Pancreas (tissue), 10 donors: Measurements from ENCODE around the gene ARHGAP8. TPM values are rescaled to one million over a fixed set of nuclear protein-coding genes. Genes with fewer than 3 reads are reported as not detected.

Source experiments
- ATAC-seq, 4 donors: fragments of 200-7000 bp; cut with Tn5 transposase; one replicate each; pipeline versions ENCODE4 v1.8.0 to v1.9.1; 2020; ENCODE audit warnings: mild to moderate bottlenecking in 4 of 4, moderate library complexity in 4 of 4
- DNase-seq, 6 donors: peaks; one replicate each; pipeline ENCODE4 v3.0.0-alpha.2; 2020
- FAIRE-seq: peaks from 2 replicates; lab custom pipeline; 2012; peaks lifted over from hg19 to GRCh38; lab: Jason Lieb, UNC
- H3K27ac ChIP-seq, 4 donors: fragments of 200-600 bp; sonication (generic); 1 replicate in 3 of 4; 2 replicates in 1 of 4; pipeline versions ENCODE4 v1.5.0 to v1.8.0; 2020
- H3K27me3 ChIP-seq, 4 donors: fragments of 200-600 bp; one replicate each; pipeline ENCODE4 v1.8.0; 2021
- H3K36me3 ChIP-seq, 3 donors: fragments of 200-600 bp; sonication (generic) in 1 of 3; one replicate each; pipeline versions ENCODE4 v1.5.0 to v1.8.0; 2020 to 2021
- H3K4me1 ChIP-seq, 3 donors: fragments of 200-600 bp; one replicate each; pipeline ENCODE4 v1.8.0; 2021
- H3K4me3 ChIP-seq, 4 donors: fragments of 200-600 bp; sonication (generic) in 2 of 4; one replicate each; pipeline versions ENCODE4 v1.5.0 to v1.8.0; 2020 to 2021
- H3K9me3 ChIP-seq, 4 donors: fragments of 200-600 bp; one replicate each; pipeline ENCODE4 v1.8.0; 2021
- WGBS, 2 donors: extraction: QIAGEN DNeasy Blood & Tissue Kit; methylation state at CpG; one replicate each; pipeline ENCODE4 v1.1.7; 2013; 5-methylcytosine and 5-hydroxymethylcytosine counted together
- intact Hi-C, 3 donors: fragments of 100-400 bp; cut with DNase I; formaldehyde crosslinking; loops; one replicate each; pipeline versions ENCODE4 v1.11.1 to v1.14.2; 2022
- polyA plus RNA-seq, 2 donors: library from polyadenylated mRNA; stranded (reverse); fragments of 200-250 nt; gene quantifications; one replicate each; pipeline ENCODE4 v1.2.3, GENCODE V29; 2013
- total RNA-seq, 6 donors: library from RNA; stranded (reverse); fragmentation: NEBNext Ultra II Directional in 4 of 6; extraction: Animal tissue kit (Norgen Biotek cat#: 25700) in 4 of 6; gene quantifications; one replicate each; pipeline versions ENCODE4 v1.2.1 to v1.2.4, GENCODE V29; 2021 to 2023
- TF ChIP-seq, protein P1 (sequence below), 4 donors: fragments of 200-600 bp; sonication (generic) in 3 of 4; IDR thresholded peaks; one replicate each; pipeline versions ENCODE4 v1.5.0 to v1.8.0; 2021; ENCODE audit warnings: antibody characterized with exemption in 4 of 4
- donor health status: healthy with polysubstance abuse.
- donor health status: DM: no; HTN: no; CAD: no; lungs with moderate emphysema.
- donor health status: DM: no; HTN: no; CAD: no.
- donor health status: control.
- donor health status: control.
- donor health status: Bipolar disorder and iron deficiency.
- donor health status: DM: yes; HTN: yes; CAD: no.
- donor health status: DM: no; HTN: no; CAD: no.
- donor health status: DM: no; HTN: no; CAD: no.
- donor health status: DM: yes; HTN: yes; CAD: no.

The ARHGAP8 gene
- total and polyA plus RNA-seq, 8 donors: 8.6 to 59.2 (median 15.1) TPM

DNA sequence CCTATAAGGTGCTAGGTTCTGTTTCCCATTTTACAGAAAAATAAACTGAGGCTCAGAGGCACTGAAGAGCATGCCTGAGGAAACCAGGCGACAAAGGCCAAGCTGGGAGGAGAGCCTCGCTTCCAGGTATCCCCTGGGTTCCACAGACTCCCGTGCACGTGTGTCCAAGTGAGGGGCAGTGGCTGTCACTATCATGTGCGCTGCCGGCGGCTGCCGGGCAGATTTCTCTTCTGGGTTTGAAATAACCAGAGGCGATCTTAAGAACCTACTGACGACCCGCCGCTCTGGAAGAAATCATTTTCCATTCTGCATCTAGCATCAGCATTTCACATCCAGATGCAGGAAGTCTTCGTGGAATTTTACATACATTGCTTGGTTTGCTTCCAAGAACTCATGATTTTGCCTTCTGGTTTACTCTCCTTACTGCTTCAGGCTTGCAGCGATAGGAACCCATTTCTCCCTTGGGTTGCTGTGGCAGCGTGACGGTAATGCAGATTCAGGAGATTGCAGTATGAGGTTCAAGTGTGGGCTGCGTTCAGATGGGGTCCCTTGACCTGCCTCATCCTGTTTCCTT is 28.6 kb downstream of the ARHGAP8 start:
- no peak for FAIRE-seq
- Histone ChIP-seq H3K27me3 (no peaks in the 10 kb centered on the region), H3K4me3 (no peak overlapping the region), H3K4me1 (no peaks in the 10 kb centered on the region), H3K9me3 (no peaks in the 10 kb centered on the region), H3K36me3 (no peaks in the 10 kb centered on the region), H3K27ac (no peak overlapping the region)
- DNase-seq: no peak
- TF ChIP-seq, protein P1, sequence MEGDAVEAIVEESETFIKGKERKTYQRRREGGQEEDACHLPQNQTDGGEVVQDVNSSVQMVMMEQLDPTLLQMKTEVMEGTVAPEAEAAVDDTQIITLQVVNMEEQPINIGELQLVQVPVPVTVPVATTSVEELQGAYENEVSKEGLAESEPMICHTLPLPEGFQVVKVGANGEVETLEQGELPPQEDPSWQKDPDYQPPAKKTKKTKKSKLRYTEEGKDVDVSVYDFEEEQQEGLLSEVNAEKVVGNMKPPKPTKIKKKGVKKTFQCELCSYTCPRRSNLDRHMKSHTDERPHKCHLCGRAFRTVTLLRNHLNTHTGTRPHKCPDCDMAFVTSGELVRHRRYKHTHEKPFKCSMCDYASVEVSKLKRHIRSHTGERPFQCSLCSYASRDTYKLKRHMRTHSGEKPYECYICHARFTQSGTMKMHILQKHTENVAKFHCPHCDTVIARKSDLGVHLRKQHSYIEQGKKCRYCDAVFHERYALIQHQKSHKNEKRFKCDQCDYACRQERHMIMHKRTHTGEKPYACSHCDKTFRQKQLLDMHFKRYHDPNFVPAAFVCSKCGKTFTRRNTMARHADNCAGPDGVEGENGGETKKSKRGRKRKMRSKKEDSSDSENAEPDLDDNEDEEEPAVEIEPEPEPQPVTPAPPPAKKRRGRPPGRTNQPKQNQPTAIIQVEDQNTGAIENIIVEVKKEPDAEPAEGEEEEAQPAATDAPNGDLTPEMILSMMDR (IDR thresholded peaks at IDR 0.05): no peak
- intact Hi-C loops: no loop called here
- 87 to 95% methylated on average over 17 of the region's 17 CpGs for WGBS, 2 donors
- no peak for ATAC-seq

DNA sequence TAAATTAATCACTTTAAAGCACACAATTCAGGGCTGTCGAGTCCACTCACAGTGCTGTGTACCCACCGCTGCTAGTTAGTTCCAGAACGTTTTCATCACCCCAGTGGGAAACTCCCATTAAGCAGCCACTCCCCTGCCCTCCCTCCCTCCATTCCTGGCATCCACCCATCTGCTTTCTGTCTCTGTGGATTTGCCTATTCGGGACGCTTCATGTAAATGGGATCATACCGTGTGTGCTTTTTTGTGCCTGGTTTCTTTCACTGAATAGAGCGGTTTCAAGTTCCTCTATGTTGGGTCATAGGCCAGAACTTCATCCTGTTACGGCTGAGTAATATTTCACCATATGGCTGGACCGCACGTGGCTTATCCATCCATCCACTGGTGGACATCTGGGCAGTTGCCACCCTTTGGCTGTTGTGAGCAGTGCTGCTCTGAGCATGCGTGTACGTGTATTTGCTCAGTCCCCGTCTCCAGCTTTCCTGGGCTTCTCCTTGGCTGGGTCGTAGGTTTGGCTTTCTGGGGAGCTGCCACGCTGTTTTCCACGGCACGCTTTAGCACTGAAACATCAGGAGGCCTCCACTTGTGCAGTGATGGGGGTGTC is 30.1 kb downstream of the ARHGAP8 start:
- Histone ChIP-seq H3K27me3 (no peaks in the 10 kb centered on the region), H3K36me3 (no peaks in the 10 kb centered on the region), H3K4me1 (no peaks in the 10 kb centered on the region), H3K9me3 (no peaks in the 10 kb centered on the region), H3K27ac (no peak overlapping the region), H3K4me3 (no peak overlapping the region)
- 76 to 81% methylated on average over 17 of the region's 17 CpGs for WGBS, 2 donors
- FAIRE-seq: no peak
- peak in 1 of 4 donors; percentile 39 for ATAC-seq
- intact Hi-C loops: no loop called here
- TF ChIP-seq, protein P1 (IDR thresholded peaks at IDR 0.05): no peak
- no peak for DNase-seq

DNA sequence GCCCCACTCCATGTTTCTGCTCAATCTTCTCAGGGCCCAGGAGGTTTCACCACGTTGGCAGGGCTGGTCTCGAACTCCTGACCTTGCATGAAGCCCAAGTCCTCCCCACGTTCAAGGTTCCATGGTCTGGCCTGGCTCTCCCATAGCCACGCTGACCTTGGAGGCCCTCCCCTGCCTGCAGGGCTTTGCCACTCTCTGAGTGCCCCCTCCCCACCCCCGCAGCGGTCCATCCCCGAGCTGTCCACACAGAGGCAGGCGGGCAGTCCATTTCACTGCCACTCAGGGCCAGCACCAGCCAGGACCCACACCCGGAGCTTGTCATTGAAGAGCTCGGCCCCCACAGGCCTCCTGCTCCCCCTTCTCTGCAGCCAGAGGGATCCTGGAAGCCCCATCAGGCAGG is 30.7 kb downstream of the ARHGAP8 start:
- intact Hi-C loops: no loop called here
- no peak for ATAC-seq
- Histone ChIP-seq H3K27me3 (no peaks in the 10 kb centered on the region), H3K9me3 (no peaks in the 10 kb centered on the region), H3K4me1 (no peaks in the 10 kb centered on the region), H3K27ac (no peak overlapping the region), H3K4me3 (no peak overlapping the region), H3K36me3 (no peaks in the 10 kb centered on the region)
- no peak for FAIRE-seq
- 68 to 69% methylated on average over 9 to 10 of the region's 10 CpGs for WGBS, 2 donors
- DNase-seq: no peak
- TF ChIP-seq, protein P1 (IDR thresholded peaks at IDR 0.05): no peak

DNA sequence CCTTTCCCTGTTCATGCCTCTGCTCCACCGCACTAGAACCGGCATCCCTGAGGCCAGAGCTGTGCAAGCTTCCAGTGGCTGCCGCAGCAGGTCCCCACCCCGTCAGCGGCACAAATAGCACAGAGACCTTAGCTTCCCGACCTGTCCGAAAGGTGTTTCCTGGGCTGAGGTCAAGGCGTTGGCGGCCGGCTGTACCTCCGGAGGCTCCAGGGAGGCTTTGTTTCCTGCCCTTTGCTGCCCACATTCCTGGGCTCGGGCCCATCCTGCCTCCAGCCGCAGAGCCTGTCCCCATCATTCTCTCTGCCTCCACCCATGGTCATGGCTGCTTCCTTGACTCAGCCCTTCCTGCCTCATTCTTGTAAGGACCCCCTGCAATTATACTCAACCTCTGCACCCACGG is 31.2 kb downstream of the ARHGAP8 start:
- 64 to 66% methylated on average over 14 of the region's 14 CpGs for WGBS, 2 donors

More for the DNA sequence above, 31.2 kb downstream of the ARHGAP8 start:
- ATAC-seq: no peak
- Histone ChIP-seq H3K4me1 (no peaks in the 10 kb centered on the region), H3K27ac (no peak overlapping the region), H3K36me3 (no peaks in the 10 kb centered on the region), H3K27me3 (no peaks in the 10 kb centered on the region), H3K9me3 (no peaks in the 10 kb centered on the region), H3K4me3 (no peak overlapping the region)
- intact Hi-C loops: no loop called here
- TF ChIP-seq, protein P1 (IDR thresholded peaks at IDR 0.05): no peak
- DNase-seq: no peak
- no peak for FAIRE-seq
